ENCODE measurements around the gene PKN3. TPM values are rescaled to one million over a fixed set of nuclear protein-coding genes. Genes with fewer than 3 reads are reported as not detected.

The PKN3 gene
- 10 to 100 TPM in 1 of 2 experiments, 1 to 10 TPM in 1; 9.3 to 10.7 TPM for total RNA-seq

DNA sequence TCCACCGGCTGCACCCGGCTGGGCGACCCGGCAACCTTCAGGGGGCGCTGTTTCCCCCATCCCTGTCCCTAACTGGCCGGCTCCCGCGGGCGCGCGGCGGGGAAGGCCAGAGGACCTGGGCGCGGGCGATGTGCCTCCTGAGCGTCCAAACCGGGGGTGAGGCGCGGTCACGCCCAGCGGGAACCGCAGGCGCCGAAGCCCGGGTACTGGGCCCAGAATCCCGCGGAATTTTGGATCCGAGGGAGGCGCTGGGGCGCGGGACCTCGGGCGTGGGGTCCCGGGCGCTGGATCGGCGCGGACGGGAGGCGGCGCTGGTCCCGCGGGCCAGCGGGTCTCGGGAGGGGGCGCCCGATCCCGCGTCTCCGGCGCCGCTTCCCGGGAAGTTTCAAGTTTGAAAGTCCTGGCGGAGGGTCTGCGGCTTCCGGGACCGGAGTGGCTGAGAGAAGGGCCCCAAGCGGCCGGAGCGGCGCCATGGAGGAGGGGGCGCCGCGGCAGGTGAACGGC is at the start of gene PKN3:
Gene PKN3 (plus strand): TSS at position 59 of the 504 bp plus-strand sequence. CDS start 413 bp downstream, at position 472.
- ATAC-seq = peak; percentile 89
- intact Hi-C loops (cut with micrococcal nuclease) = no loop called here
- TF ChIP-seq CTCF (IDR thresholded peaks at IDR 0.05) = peak; percentile 96
- Mint-ChIP-seq H3K27me3 (no peaks in the 10 kb centered on the region), H3K27ac (peak within 1 kb of the TSS; percentile 49), H3K36me3 (ENCODE audit: low read depth) (peaks cover 4% of the 10 kb centered on the region), H3K4me3 (peak within 1 kb of the TSS; percentile 79), H3K4me1 (ENCODE audit: low read depth) (peaks cover 13% of the 10 kb centered on the region), H3K9me3 (no peaks in the 10 kb centered on the region)
- POLR2A ChIA-PET = interaction anchor here (0.6 to 0.9 kb wide), 4 partner anchors 18 to 163 kb away, joined by 3 read pairs; partner anchors contain the start of gene ZDHHC12
- peak; percentile 92 for DNase-seq
- CTCF ChIA-PET = interaction anchor here (0.6 to 3.3 kb wide), 24 partner anchors 9 to 512 kb away, joined by 3 to 29 read pairs (median 3); partner anchors contain the start of genes ENDOG, SPOUT1 and ZDHHC12

GRCh38 chr9:128653908-128654307 is 48.4 kb upstream of the PKN3 start:
- POLR2A ChIA-PET = interaction anchor here (0.6 to 1.0 kb wide), 3 partner anchors 30 to 336 kb away, joined by 3 read pairs; partner anchors contain the start of genes KYAT1 and LRRC8A
- H3K9me3 Mint-ChIP-seq = no peaks in the 10 kb centered on the region
- intact Hi-C loops (cut with micrococcal nuclease) = no loop called here

GRCh38 chr9:128654481-128654880 is 47.8 kb upstream of the PKN3 start:
- Mint-ChIP-seq H3K9me3 (no peaks in the 10 kb centered on the region), H3K4me1 (ENCODE audit: low read depth) (peaks cover 4% of the 10 kb centered on the region), H3K36me3 (ENCODE audit: low read depth) (no peaks in the 10 kb centered on the region), H3K4me3 (peak overlapping the region; percentile 17), H3K27ac (no peak overlapping the region), H3K27me3 (no peaks in the 10 kb centered on the region)
- TF ChIP-seq CTCF (IDR thresholded peaks at IDR 0.05) = no peak
- POLR2A ChIA-PET = interaction anchor here (0.6 to 1.0 kb wide), 5 partner anchors 9 to 336 kb away, joined by 3 to 4 read pairs (median 3); partner anchors contain the start of genes KYAT1 and LRRC8A
- no peak for DNase-seq
- CTCF ChIA-PET = interaction anchor here (0.9 to 1.7 kb wide), 3 partner anchors 9 to 47 kb away, joined by 3 to 5 read pairs (median 4); partner anchors contain the start of gene PKN3
- ATAC-seq = no peak
- intact Hi-C loops (cut with micrococcal nuclease) = no loop called here

More at GRCh38 chr9:128653908-128654307, 48.4 kb upstream of the PKN3 start:
- H3K27ac Mint-ChIP-seq = no peak overlapping the region
- H3K27me3 Mint-ChIP-seq = no peaks in the 10 kb centered on the region
- H3K4me3 Mint-ChIP-seq = no peak overlapping the region
- DNase-seq (no peak), ATAC-seq (no peak)
- no peak for TF ChIP-seq CTCF (IDR thresholded peaks at IDR 0.05)
- H3K36me3 Mint-ChIP-seq (ENCODE audit: low read depth) = no peaks in the 10 kb centered on the region
- peaks cover 4% of the 10 kb centered on the region for H3K4me1 Mint-ChIP-seq (ENCODE audit: low read depth)
- CTCF ChIA-PET = interaction anchor here (0.6 to 0.9 kb wide), 2 partner anchors 22 to 251 kb away, joined by 3 read pairs; no protein-coding TSS in a partner anchor

DNA sequence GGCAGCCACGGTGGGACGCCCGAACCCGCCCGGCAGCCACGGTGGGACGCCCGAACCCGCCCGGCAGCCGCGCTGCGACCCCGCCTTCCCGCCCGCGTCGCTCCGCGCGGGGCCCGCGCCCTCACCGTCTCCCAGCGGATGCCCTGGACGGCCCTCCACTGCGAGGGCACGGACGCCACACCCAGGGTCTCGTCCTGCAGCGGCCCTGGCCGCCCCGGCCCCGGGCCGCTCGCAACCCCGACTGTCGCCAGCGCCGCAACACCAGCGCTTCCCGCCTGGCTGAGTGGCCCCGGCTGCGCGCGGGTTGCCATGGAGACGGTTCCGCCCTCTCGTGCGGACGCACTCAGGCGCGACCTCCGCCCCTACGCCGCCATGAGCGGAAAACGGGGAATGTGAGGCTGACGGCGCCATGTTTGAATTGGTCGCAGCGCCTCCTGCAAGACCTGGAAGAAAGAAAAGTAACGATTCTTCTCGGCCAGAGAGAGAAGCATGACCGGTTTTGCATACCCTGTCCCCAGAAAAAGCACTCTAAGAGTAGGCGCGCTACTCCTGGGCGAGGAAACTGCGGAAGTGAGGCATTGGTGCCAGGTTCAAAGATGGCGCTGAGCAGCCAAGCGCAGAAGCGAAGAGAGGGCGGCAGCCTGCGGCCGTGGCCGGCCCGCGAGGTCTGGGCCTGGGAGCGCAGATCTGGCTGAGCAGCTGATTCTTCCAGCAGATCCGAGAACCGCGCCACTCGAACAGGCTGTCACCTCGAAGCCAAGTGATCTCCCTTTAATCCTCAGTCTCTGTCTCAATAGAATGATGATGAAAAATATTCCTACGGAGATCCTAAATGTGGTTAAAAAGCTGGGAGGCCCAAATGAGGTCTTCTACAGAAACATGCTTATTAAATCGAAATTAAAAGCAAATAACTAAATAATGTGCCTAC is 45.6 kb upstream of the PKN3 start, which contains the start of gene DYNC2I2:
Gene DYNC2I2 (minus strand): TSS at position 432 of the 928 bp plus-strand sequence. CDS start 121 bp downstream, at position 311.
- peak; percentile 97 for ATAC-seq
- Mint-ChIP-seq H3K36me3 (ENCODE audit: low read depth) (no peaks in the 10 kb centered on the region), H3K4me1 (ENCODE audit: low read depth) (peaks cover 4% of the 10 kb centered on the region), H3K27ac (peak within 1 kb of the TSS; percentile 100), H3K27me3 (no peaks in the 10 kb centered on the region), H3K4me3 (peak within 1 kb of the TSS; percentile 81), H3K9me3 (no peaks in the 10 kb centered on the region)
- no peak for TF ChIP-seq CTCF (IDR thresholded peaks at IDR 0.05)
- intact Hi-C loops (cut with micrococcal nuclease) = no loop called here
- POLR2A ChIA-PET = interaction anchor here (0.6 to 1.4 kb wide), 4 partner anchors 10 to 247 kb away, joined by 3 to 5 read pairs (median 4); no protein-coding TSS in a partner anchor
- peak; percentile 97 for DNase-seq
- CTCF ChIA-PET = no interaction called here
